WTC11 (cell line): ENCODE data around the gene NLE1. TPM values are rescaled to one million over a fixed set of nuclear protein-coding genes. Genes with fewer than 3 reads are reported as not detected.

Experiments used
- ATAC-seq: fragments of 200-7000 bp; cut with Tn5 transposase; 2 replicates; pipeline ENCODE4 v1.10.0; 2021; ENCODE audit warnings: mild to moderate bottlenecking, moderate library complexity
- CTCF ChIA-PET: fragments of 300-600 bp; sonication (Branson Sonifier 250); formaldehyde crosslinking; loops from one replicate; lab custom pipeline; 2021; ENCODE audit warnings: antibody characterized with exemption; lab: Charles Lee
- POLR2A ChIA-PET: fragments of 350-600 bp; sonication (Branson Sonifier 250); formaldehyde crosslinking; loops from one replicate; lab custom pipeline; 2021; ENCODE audit warnings: antibody characterized with exemption; lab: Charles Lee
- DNase-seq: peaks from one replicate; pipeline ENCODE4 v3.0.0; 2021; ENCODE audit warnings: low spot score
- H3K27ac Mint-ChIP-seq: 2 replicates; pipeline ENCODE4 v1.8.0; 2021; ENCODE audit warnings: mixed read lengths
- H3K27me3 Mint-ChIP-seq: 2 replicates; pipeline ENCODE4 v1.8.0; 2021; ENCODE audit warnings: low read depth, mild to moderate bottlenecking, moderate library complexity, mixed read lengths
- H3K36me3 Mint-ChIP-seq: 2 replicates; pipeline ENCODE4 v1.8.0; 2021; ENCODE audit warnings: mixed read lengths
- H3K4me1 Mint-ChIP-seq: 2 replicates; pipeline ENCODE4 v1.8.0; 2022; ENCODE audit warnings: mixed read lengths
- H3K4me3 Mint-ChIP-seq: 2 replicates; pipeline ENCODE4 v1.8.0; 2021; ENCODE audit warnings: mild to moderate bottlenecking, moderate library complexity, mixed read lengths
- H3K9me3 Mint-ChIP-seq: 2 replicates; pipeline ENCODE4 v1.8.0; 2021; ENCODE audit warnings: mixed read lengths
- ATF2 ChIP-seq: sonication (generic); formaldehyde crosslinking; IDR thresholded peaks from 2 replicates; pipeline ENCODE4 v1.8.1; 2022; ENCODE audit warnings: low read depth, missing genetic modification reagents, borderline replicate concordance
- CREB1 ChIP-seq: sonication (generic); formaldehyde crosslinking; IDR thresholded peaks from 2 replicates; pipeline ENCODE4 v1.8.0; 2023; ENCODE audit warnings: mild to moderate bottlenecking, missing genetic modification reagents
- CTCF ChIP-seq: fragments of 200-600 bp; IDR thresholded peaks from 2 replicates; pipeline ENCODE4 v1.8.0; 2022; ENCODE audit warnings: antibody characterized with exemption
- ERG ChIP-seq: fragments of 250-450 bp; sonication (Bioruptor Pico); IDR thresholded peaks from 2 replicates; pipeline ENCODE4 v1.8.0; 2021; ENCODE audit warnings: mild to moderate bottlenecking
- ESRRA ChIP-seq: sonication (generic); formaldehyde crosslinking; IDR thresholded peaks from 2 replicates; pipeline ENCODE4 v1.8.1; 2022; ENCODE audit warnings: mild to moderate bottlenecking, missing genetic modification reagents, borderline replicate concordance
- ETV6 ChIP-seq: sonication (generic); formaldehyde crosslinking; IDR thresholded peaks from 2 replicates; pipeline ENCODE4 v1.8.1; 2022; ENCODE audit warnings: mild to moderate bottlenecking, missing genetic modification reagents
- FOXJ3 ChIP-seq: sonication (generic); formaldehyde crosslinking; IDR thresholded peaks from 2 replicates; pipeline ENCODE4 v1.9.0; 2021; ENCODE audit warnings: missing genetic modification reagents, mild to moderate bottlenecking, borderline replicate concordance
- KAT7 ChIP-seq: sonication (generic); formaldehyde crosslinking; IDR thresholded peaks from 2 replicates; pipeline ENCODE4 v1.8.1; 2023; ENCODE audit warnings: missing genetic modification reagents, mild to moderate bottlenecking, borderline replicate concordance
- USF1 ChIP-seq: sonication (generic); formaldehyde crosslinking; IDR thresholded peaks from 2 replicates; pipeline ENCODE4 v1.8.0; 2022; ENCODE audit warnings: mild to moderate bottlenecking, missing genetic modification reagents
- USF2 ChIP-seq: sonication (generic); formaldehyde crosslinking; IDR thresholded peaks from 2 replicates; pipeline ENCODE4 v1.8.1; 2023; ENCODE audit warnings: mild to moderate bottlenecking, missing genetic modification reagents, moderate library complexity
- ZMAT4 ChIP-seq: fragments of 250-450 bp; sonication (Bioruptor Pico); IDR thresholded peaks from 2 replicates; pipeline ENCODE4 v1.9.0; 2021; ENCODE audit warnings: mild to moderate bottlenecking
- ZNF121 ChIP-seq: sonication (generic); formaldehyde crosslinking; IDR thresholded peaks from 2 replicates; pipeline ENCODE4 v1.8.0; 2023; ENCODE audit warnings: missing genetic modification reagents
- ZNF232 ChIP-seq: sonication (generic); formaldehyde crosslinking; IDR thresholded peaks from 2 replicates; pipeline ENCODE4 v1.8.0; 2022; ENCODE audit warnings: mild to moderate bottlenecking, missing genetic modification reagents
- ZNF423 ChIP-seq: fragments of 250-450 bp; sonication (Bioruptor Pico); IDR thresholded peaks from 2 replicates; pipeline ENCODE4 v2.1.2; 2022; ENCODE audit warnings: mild to moderate bottlenecking, moderate library complexity
- ZNF512 ChIP-seq: sonication (generic); formaldehyde crosslinking; IDR thresholded peaks from 2 replicates; pipeline ENCODE4 v1.8.1; 2022; ENCODE audit warnings: missing genetic modification reagents, borderline replicate concordance
- total RNA-seq: library from RNA; stranded (reverse); gene quantifications from 3 replicates; pipeline ENCODE4 v1.2.3, GENCODE V29; 2021

The NLE1 gene
- total RNA-seq, 1 experiment from 2014 or later: 52.2 TPM

GRCh38 chr17:35160354-35161201, 18.5 kb upstream of the NLE1 start:
- Mint-ChIP-seq H3K27me3 (peaks cover 10% of the 10 kb centered on the region), H3K9me3 (peaks cover 4% of the 10 kb centered on the region; the same call in 1 of the 2 replicates), H3K36me3 (no peaks in the 10 kb centered on the region), H3K27ac (no peak overlapping the region), H3K4me3 (no peak overlapping the region), H3K4me1 (peaks cover 8% of the 10 kb centered on the region)
- no peak for DNase-seq
- no peak for TF ChIP-seq USF1
- TF ChIP-seq ESRRA (CRISPR knock-in tag): no peak
- TF ChIP-seq ZMAT4 (CRISPR knock-in tag): no peak
- TF ChIP-seq CTCF: no peak
- TF ChIP-seq ATF2 (CRISPR knock-in tag): no peak
- no peak for TF ChIP-seq ZNF232
- ChIA-PET POLR2A (no interaction called here), CTCF (no interaction called here)
- ATAC-seq: no peak

- H3K9me3 Mint-ChIP-seq: peaks cover 4% of the 10 kb centered on the region; the same call in 1 of the 2 replicates
- no peak overlapping the region for H3K4me3 Mint-ChIP-seq
- H3K4me1 Mint-ChIP-seq: peaks cover 8% of the 10 kb centered on the region
- no peak for ATAC-seq
- H3K36me3 Mint-ChIP-seq: no peaks in the 10 kb centered on the region
- H3K27me3 Mint-ChIP-seq: peaks cover 10% of the 10 kb centered on the region
- POLR2A ChIA-PET: no interaction called here
- DNase-seq: no peak
- H3K27ac Mint-ChIP-seq: no peak overlapping the region
- CTCF ChIA-PET: no interaction called here
- no peak for TF ChIP-seq KAT7 (CRISPR knock-in tag)
- no peak for TF ChIP-seq ERG
- no peak for TF ChIP-seq ETV6 (CRISPR knock-in tag)
- TF ChIP-seq ZNF512 (CRISPR knock-in tag): no peak
- TF ChIP-seq USF2 (CRISPR knock-in tag): no peak
- TF ChIP-seq ZMAT4 (CRISPR knock-in tag): no peak
- TF ChIP-seq CREB1 (CRISPR knock-in tag): no peak
- TF ChIP-seq ZNF121 (CRISPR knock-in tag): no peak
- TF ChIP-seq FOXJ3 (CRISPR knock-in tag): no peak
- TF ChIP-seq ZNF423 (CRISPR knock-in tag): no peak
These were observed 17.8 kb upstream of the NLE1 start for GRCh38 chr17:35159940-35160339.
